ENCODE data around the gene PIEZO1.

Gene PIEZO1

GRCh38 chr16:88715312-88716190 lies 69.5 kb downstream of the PIEZO1 start:
- DNase-seq: no peak

- DNase-seq: no peak
Measured at GRCh38 chr16:88714420-88715302, 70.4 kb downstream of the PIEZO1 start.

- DNase-seq: no peak
Measured at GRCh38 chr16:88713568-88714419, 71.2 kb downstream of the PIEZO1 start.

GRCh38 chr16:88713054-88713453 lies 72.0 kb downstream of the PIEZO1 start:
- DNase-seq: no peak

- no peak for DNase-seq
Measured at GRCh38 chr16:88712362-88712979, 72.5 kb downstream of the PIEZO1 start.

GRCh38 chr16:88711750-88712340 lies 73.2 kb downstream of the PIEZO1 start:
- DNase-seq: no peak

GRCh38 chr16:88710556-88710955 lies 74.5 kb downstream of the PIEZO1 start:
- no peak for DNase-seq

- DNase-seq: no peak
Measured at GRCh38 chr16:88706965-88707826, 77.8 kb downstream of the PIEZO1 start.

GRCh38 chr16:88706229-88706964 lies 78.6 kb downstream of the PIEZO1 start, which contains the start of the genes CTU2 and RNF166:
CTU2 (plus strand) TSS chr16:88706503; CDS start chr16:88706531, 28 bp downstream.
RNF166 (minus strand) TSS chr16:88706408; CDS start chr16:88706325, 83 bp downstream.
- peak; percentile 96 for DNase-seq

GRCh38 chr16:88705801-88706228 lies 79.2 kb downstream of the PIEZO1 start:
- DNase-seq: no peak

GRCh38 chr16:88705076-88705684 lies 79.8 kb downstream of the PIEZO1 start:
- peak; percentile 63 for DNase-seq

GRCh38 chr16:88703486-88704309 lies 81.3 kb downstream of the PIEZO1 start:
- DNase-seq: peak; percentile 74

GRCh38 chr16:88702371-88703210 lies 82.4 kb downstream of the PIEZO1 start:
- DNase-seq: peak; percentile 42

GRCh38 chr16:88701581-88702370 lies 83.2 kb downstream of the PIEZO1 start:
- DNase-seq: peak; percentile 45

- peak; percentile 94 for DNase-seq
Measured at GRCh38 chr16:88700636-88701482, 84.2 kb downstream of the PIEZO1 start.

- DNase-seq: no peak
Measured at GRCh38 chr16:88700322-88700635, 84.7 kb downstream of the PIEZO1 start.

All from activated T-cell treated with anti-CD3 and anti-CD28 coated beads, Interleukin-2, amount 50 U/mL, for 1 hour (primary cell).